Measurements from ENCODE around the gene NDUFA11. TPM values are rescaled to one million over a fixed set of nuclear protein-coding genes. Genes with fewer than 3 reads are reported as not detected.

The NDUFA11 gene
- total RNA-seq, 4 donors from 2014 or later, result 80.9 to 245 (median 174) TPM

DNA sequence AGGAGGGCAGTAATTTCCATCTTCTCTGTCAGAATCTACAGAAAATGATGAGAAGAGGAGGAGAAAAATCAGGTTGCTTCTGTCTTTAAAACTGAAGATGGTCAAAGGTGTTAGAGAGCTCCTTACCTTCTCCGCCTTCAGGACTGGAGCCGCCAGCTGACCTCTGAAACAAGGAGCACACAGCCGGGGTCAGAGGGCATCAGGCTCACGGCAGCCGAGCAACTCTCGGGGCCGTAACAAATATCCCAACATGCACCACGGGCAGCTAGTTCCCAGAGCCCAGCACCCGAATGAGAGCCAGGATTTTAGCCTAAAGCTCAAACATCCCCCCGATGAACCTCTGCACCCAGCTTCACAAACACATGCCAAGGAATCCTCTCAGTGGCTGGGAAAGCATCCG is 38.1 kb upstream of the NDUFA11 start:
- Histone ChIP-seq H3K9me3 (no peaks in the 10 kb centered on the region), H3K27me3 (no peaks in the 10 kb centered on the region), H3K27ac (no peak overlapping the region), H3K4me1 (no peaks in the 10 kb centered on the region), H3K36me3 (peaks cover 45% of the 10 kb centered on the region), H3K4me3 (no peak overlapping the region)
- no peak for DNase-seq (ENCODE audit: low spot score in 2 of 2)
- 91% methylated on average over 11 of the region's 11 CpGs for WGBS
- TF ChIP-seq, protein P1, sequence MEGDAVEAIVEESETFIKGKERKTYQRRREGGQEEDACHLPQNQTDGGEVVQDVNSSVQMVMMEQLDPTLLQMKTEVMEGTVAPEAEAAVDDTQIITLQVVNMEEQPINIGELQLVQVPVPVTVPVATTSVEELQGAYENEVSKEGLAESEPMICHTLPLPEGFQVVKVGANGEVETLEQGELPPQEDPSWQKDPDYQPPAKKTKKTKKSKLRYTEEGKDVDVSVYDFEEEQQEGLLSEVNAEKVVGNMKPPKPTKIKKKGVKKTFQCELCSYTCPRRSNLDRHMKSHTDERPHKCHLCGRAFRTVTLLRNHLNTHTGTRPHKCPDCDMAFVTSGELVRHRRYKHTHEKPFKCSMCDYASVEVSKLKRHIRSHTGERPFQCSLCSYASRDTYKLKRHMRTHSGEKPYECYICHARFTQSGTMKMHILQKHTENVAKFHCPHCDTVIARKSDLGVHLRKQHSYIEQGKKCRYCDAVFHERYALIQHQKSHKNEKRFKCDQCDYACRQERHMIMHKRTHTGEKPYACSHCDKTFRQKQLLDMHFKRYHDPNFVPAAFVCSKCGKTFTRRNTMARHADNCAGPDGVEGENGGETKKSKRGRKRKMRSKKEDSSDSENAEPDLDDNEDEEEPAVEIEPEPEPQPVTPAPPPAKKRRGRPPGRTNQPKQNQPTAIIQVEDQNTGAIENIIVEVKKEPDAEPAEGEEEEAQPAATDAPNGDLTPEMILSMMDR (IDR thresholded peaks at IDR 0.05), result no peak
- no peak for TF ChIP-seq POLR2A (IDR thresholded peaks at IDR 0.05)
- TF ChIP-seq EP300 (IDR thresholded peaks at IDR 0.05), result no peak
- TF ChIP-seq POLR2AphosphoS5 (IDR thresholded peaks at IDR 0.05), result no peak

DNA sequence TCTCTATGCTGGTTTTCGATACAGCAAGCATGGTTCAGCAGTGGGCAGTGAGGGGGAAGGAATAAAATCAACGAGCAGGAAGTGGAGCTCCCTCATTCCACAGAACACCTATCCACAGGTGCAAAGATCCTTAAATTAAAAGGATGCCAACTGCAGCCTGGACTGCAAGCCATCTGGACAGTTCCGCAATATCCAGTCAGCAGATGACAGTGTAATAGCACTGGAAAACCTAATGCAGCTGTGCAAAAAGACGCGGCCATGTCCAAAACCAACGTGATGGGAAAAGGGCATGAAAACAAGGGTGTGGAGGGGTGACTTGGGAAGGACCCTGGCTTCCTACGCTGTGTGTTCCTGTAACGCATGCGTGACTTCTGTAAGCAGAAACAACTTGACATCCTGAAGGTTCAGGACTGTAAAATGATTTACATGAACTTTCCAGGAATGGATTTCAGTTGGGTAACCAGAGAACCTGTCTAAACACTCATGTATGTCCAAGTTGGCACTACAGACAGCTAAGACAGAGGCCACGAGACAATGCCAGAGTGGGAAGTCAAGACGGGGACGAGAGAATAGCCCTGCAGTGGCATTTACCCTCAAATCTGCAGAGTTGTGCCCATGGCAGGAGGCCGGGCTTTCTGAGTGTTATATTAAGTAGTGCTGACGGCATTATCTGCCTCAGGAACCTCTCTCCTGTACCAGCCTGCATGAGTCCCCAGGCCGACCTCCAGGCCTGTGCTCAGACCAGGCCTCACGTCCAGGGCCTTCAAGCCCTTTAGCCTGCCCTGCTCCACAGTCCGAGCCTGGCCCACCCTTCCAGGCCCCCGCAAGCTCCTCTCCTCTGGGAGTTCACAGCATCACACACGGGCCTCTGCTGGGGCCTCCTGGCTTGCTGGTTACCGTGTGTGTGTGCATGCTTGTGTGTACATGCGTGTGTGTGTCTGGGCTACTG is 36.9 kb upstream of the NDUFA11 start:
- peaks cover 7% of the 10 kb centered on the region for H3K4me1 ChIP-seq
- 88% methylated on average over 21 of the region's 21 CpGs for WGBS
- H3K9me3 ChIP-seq, result no peaks in the 10 kb centered on the region
- peaks cover 46% of the 10 kb centered on the region for H3K36me3 ChIP-seq
- no peak overlapping the region for H3K27ac ChIP-seq
- TF ChIP-seq POLR2A (IDR thresholded peaks at IDR 0.05) (no peak), POLR2AphosphoS5 (IDR thresholded peaks at IDR 0.05) (no peak), EP300 (IDR thresholded peaks at IDR 0.05) (no peak)
- TF ChIP-seq, protein P1 (IDR thresholded peaks at IDR 0.05), result no peak
- H3K4me3 ChIP-seq, result no peak overlapping the region
- no peak for DNase-seq (ENCODE audit: low spot score in 2 of 2)
- H3K27me3 ChIP-seq, result no peaks in the 10 kb centered on the region

DNA sequence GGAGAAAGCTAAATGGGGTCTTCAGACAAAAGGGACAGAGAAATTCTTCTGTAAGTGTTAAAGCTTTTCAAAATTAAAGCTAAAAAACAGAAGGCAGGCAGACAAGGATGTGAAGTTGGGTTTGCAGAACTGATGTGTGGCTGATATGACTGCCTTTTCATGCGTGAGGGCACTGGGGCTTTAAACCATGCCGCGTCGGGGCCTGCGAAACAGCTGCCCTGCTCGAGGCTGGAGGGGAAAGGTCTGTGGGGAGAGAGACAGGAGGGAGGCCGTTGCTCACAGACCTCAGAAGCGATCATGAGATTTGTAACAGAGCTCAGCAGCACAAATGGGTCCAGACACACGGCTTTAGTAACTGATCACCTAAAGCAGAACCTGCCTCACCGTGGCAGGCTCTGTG is 34.0 kb upstream of the NDUFA11 start:
- Histone ChIP-seq H3K27ac (no peak overlapping the region), H3K36me3 (peaks cover 60% of the 10 kb centered on the region), H3K9me3 (no peaks in the 10 kb centered on the region), H3K4me1 (peaks cover 13% of the 10 kb centered on the region), H3K4me3 (no peak overlapping the region), H3K27me3 (no peaks in the 10 kb centered on the region)
- DNase-seq (ENCODE audit: low spot score in 2 of 2), result no peak
- TF ChIP-seq POLR2AphosphoS5 (IDR thresholded peaks at IDR 0.05) (no peak), POLR2A (IDR thresholded peaks at IDR 0.05) (no peak), EP300 (IDR thresholded peaks at IDR 0.05) (no peak)
- TF ChIP-seq, protein P1 (IDR thresholded peaks at IDR 0.05), result no peak
- 78% methylated on average over 10 of the region's 10 CpGs for WGBS

DNA sequence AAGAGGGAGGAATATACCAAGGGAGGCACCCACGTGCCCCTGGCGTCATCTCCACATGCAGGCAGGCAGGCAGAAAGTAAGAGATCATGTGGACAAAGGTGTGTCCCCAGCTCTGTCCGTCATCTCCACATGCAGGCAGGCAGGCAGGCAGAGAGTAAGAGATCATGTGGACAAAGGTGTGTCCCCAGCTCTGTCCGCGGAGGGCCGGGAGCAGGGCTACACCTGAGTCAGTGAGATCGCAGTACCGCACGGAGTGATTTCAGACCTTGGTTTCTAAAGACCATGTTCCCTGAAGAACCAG is 32.7 kb upstream of the NDUFA11 start:
- H3K27ac ChIP-seq, result no peak overlapping the region
- WGBS, result 92% methylated on average over 9 of the region's 9 CpGs

More for the DNA sequence above, 32.7 kb upstream of the NDUFA11 start:
- Histone ChIP-seq H3K36me3 (peaks cover 66% of the 10 kb centered on the region), H3K27me3 (no peaks in the 10 kb centered on the region), H3K4me3 (no peak overlapping the region), H3K4me1 (peaks cover 13% of the 10 kb centered on the region), H3K9me3 (no peaks in the 10 kb centered on the region)
- DNase-seq (ENCODE audit: low spot score in 2 of 2), result no peak
- TF ChIP-seq POLR2A (IDR thresholded peaks at IDR 0.05) (no peak), EP300 (IDR thresholded peaks at IDR 0.05) (no peak), POLR2AphosphoS5 (IDR thresholded peaks at IDR 0.05) (no peak)
- TF ChIP-seq, protein P1 (IDR thresholded peaks at IDR 0.05), result no peak

All from suprapubic skin (tissue), 4 donors.